ENCODE results near the gene PTPRM. TPM values are rescaled to one million over a fixed set of nuclear protein-coding genes. Genes with fewer than 3 reads are reported as not detected.
A peak's percentile ranks its signal among the peaks of the same experiment; 100 is the strongest.
"Not testable (repeated sequence)": the region's sequence is repeated elsewhere in the genome, so short reads cannot be mapped to it uniquely, and the experiment has no call there.

Gene PTPRM
- polyA plus RNA-seq, 10 donors = 64.2 to 99.9 (median 85.1) TPM

GRCh38 chr18:7725473-7725872, 158.4 kb downstream of the PTPRM start:
- no peak for DNase-seq

GRCh38 chr18:7725897-7726296, 158.8 kb downstream of the PTPRM start:
- no peak for DNase-seq

GRCh38 chr18:7726522-7726921, 159.4 kb downstream of the PTPRM start:
- DNase-seq = no peak

GRCh38 chr18:7727361-7728076, 160.4 kb downstream of the PTPRM start:
- peak in 2 of 3 donors; percentile 52 to 73 for DNase-seq

- DNase-seq = no peak
These were observed 161.2 kb downstream of the PTPRM start for GRCh38 chr18:7728297-7728696.

GRCh38 chr18:7729868-7730267, 162.8 kb downstream of the PTPRM start:
- no peak for DNase-seq

- DNase-seq = no peak
These were observed 163.6 kb downstream of the PTPRM start for GRCh38 chr18:7730682-7731081.

GRCh38 chr18:7733642-7734041, 166.5 kb downstream of the PTPRM start:
- DNase-seq = no peak

- no peak for DNase-seq
These were observed 168.1 kb downstream of the PTPRM start for GRCh38 chr18:7735196-7735595.

- no peak for DNase-seq
These were observed 168.6 kb downstream of the PTPRM start for GRCh38 chr18:7735626-7736175.

GRCh38 chr18:7736526-7736925, 169.4 kb downstream of the PTPRM start:
- DNase-seq = not testable (repeated sequence)

GRCh38 chr18:7737550-7737949, 170.4 kb downstream of the PTPRM start:
- no peak for DNase-seq

- peak in 2 of 3 donors; percentile 42 to 58 for DNase-seq
These were observed 173.7 kb downstream of the PTPRM start for GRCh38 chr18:7740821-7741220.

GRCh38 chr18:7741640-7742039, 174.5 kb downstream of the PTPRM start:
- DNase-seq = peak in 1 of 3 donors; percentile 44

- DNase-seq = peak; percentile 45 to 81 (median 65)
These were observed 175.1 kb downstream of the PTPRM start for GRCh38 chr18:7742224-7742623.

- no peak for DNase-seq
These were observed 176.1 kb downstream of the PTPRM start for GRCh38 chr18:7743256-7743655.

GRCh38 chr18:7746106-7746505, 179.0 kb downstream of the PTPRM start:
- no peak for DNase-seq

GRCh38 chr18:7748251-7749007, 181.3 kb downstream of the PTPRM start:
- DNase-seq = no peak

GRCh38 chr18:7749008-7749405, 181.9 kb downstream of the PTPRM start:
- DNase-seq = no peak

- no peak for DNase-seq
These were observed 182.4 kb downstream of the PTPRM start for GRCh38 chr18:7749510-7749981.

- DNase-seq = no peak
These were observed 183.1 kb downstream of the PTPRM start for GRCh38 chr18:7750095-7750663.

- no peak for DNase-seq
These were observed 183.8 kb downstream of the PTPRM start for GRCh38 chr18:7750966-7751365.

All from muscle of back (tissue), 11 donors.